H9 (cell line): Measurements from ENCODE around the gene ZNF600. TPM values are rescaled to one million over a fixed set of nuclear protein-coding genes. Genes with fewer than 3 reads are reported as not detected.

Source experiments
- DNase-seq: peaks from one replicate; pipeline ENCODE4 v3.0.0-alpha.2; 2017
- H2AFZ ChIP-seq: one replicate; pipeline ENCODE4 v1.6.1; 2013; ENCODE audit warnings: mild to moderate bottlenecking, low read length, control low read depth, moderate library complexity
- H2AK5ac ChIP-seq: 2 replicates; pipeline ENCODE4 v1.6.1; 2013; ENCODE audit warnings: low read length, control low read depth, mixed read lengths; ENCODE audit not compliant: insufficient read length
- H2BK120ac ChIP-seq: one replicate; pipeline ENCODE4 v1.6.1; 2013; ENCODE audit warnings: low read depth, mild to moderate bottlenecking, low read length, control low read depth, inconsistent platforms; ENCODE audit not compliant: poor library complexity, severe bottlenecking
- H2BK12ac ChIP-seq: 2 replicates; pipeline ENCODE4 v1.6.1; 2013; ENCODE audit warnings: low read length, control low read depth, mixed read lengths, low read depth; ENCODE audit not compliant: insufficient read length
- H2BK15ac ChIP-seq: 2 replicates; pipeline ENCODE4 v1.6.1; 2013; ENCODE audit warnings: low read depth, low read length, control low read depth
- H2BK20ac ChIP-seq: one replicate; pipeline ENCODE4 v1.6.1; 2013; ENCODE audit warnings: low read depth, mild to moderate bottlenecking, low read length, control low read depth, inconsistent platforms; ENCODE audit not compliant: poor library complexity, severe bottlenecking
- H2BK5ac ChIP-seq: 2 replicates; pipeline ENCODE4 v1.6.1; 2013; ENCODE audit warnings: low read length, control low read depth, mixed read lengths; ENCODE audit not compliant: insufficient read length
- H3K14ac ChIP-seq: 2 replicates; pipeline ENCODE4 v1.6.1; 2013; ENCODE audit warnings: low read length, control low read depth; ENCODE audit not compliant: insufficient read depth
- H3K18ac ChIP-seq: 2 replicates; pipeline ENCODE4 v1.6.1; 2013; ENCODE audit warnings: low read depth, mild to moderate bottlenecking, mixed read lengths, low read length, control low read depth; ENCODE audit not compliant: insufficient read length
- H3K23ac ChIP-seq: 2 replicates; pipeline ENCODE4 v1.6.1; 2013; ENCODE audit warnings: low read length, control low read depth, mixed read lengths, low read depth; ENCODE audit not compliant: insufficient read length
- H3K23me2 ChIP-seq: 2 replicates; pipeline ENCODE4 v1.6.1; 2013; ENCODE audit warnings: low read depth, mild to moderate bottlenecking, mixed read lengths, low read length, control low read depth; ENCODE audit not compliant: insufficient read length, poor library complexity, severe bottlenecking
- H3K27ac ChIP-seq: 2 replicates; pipeline ENCODE4 v1.5.1; 2013; ENCODE audit warnings: low read length, control low read depth, mixed read lengths, low read depth; ENCODE audit not compliant: insufficient read length
- H3K27me3 ChIP-seq: 2 replicates; pipeline ENCODE4 v1.6.1; 2013; ENCODE audit warnings: low read length, control low read depth, inconsistent platforms; ENCODE audit not compliant: insufficient read depth
- H3K4ac ChIP-seq: 2 replicates; pipeline ENCODE4 v1.6.1; 2013; ENCODE audit warnings: low read depth, mild to moderate bottlenecking, control low read depth, inconsistent platforms, low read length, moderate library complexity
- H3K4me1 ChIP-seq: 2 replicates; pipeline ENCODE4 v1.6.1; 2013; ENCODE audit warnings: low read length, control low read depth, inconsistent platforms; ENCODE audit not compliant: insufficient read depth
- H3K4me2 ChIP-seq: 2 replicates; pipeline ENCODE4 v1.6.1; 2013; ENCODE audit warnings: low read length, control low read depth, mixed read lengths; ENCODE audit not compliant: insufficient read length, insufficient read depth
- H3K56ac ChIP-seq: 2 replicates; pipeline ENCODE4 v1.6.1; 2013; ENCODE audit warnings: low read depth, mild to moderate bottlenecking, mixed read lengths, low read length, control low read depth; ENCODE audit not compliant: insufficient read length
- H3K79me1 ChIP-seq: 2 replicates; pipeline ENCODE4 v1.6.1; 2013; ENCODE audit warnings: low read depth, mild to moderate bottlenecking, moderate library complexity, low read length, control low read depth, inconsistent platforms; ENCODE audit not compliant: insufficient read depth, poor library complexity, severe bottlenecking
- H3K79me2 ChIP-seq: 2 replicates; pipeline ENCODE4 v1.6.1; 2013; ENCODE audit warnings: low read length, control low read depth, inconsistent platforms; ENCODE audit not compliant: insufficient read depth
- H3K9ac ChIP-seq: 2 replicates; pipeline ENCODE4 v1.6.1; 2013; ENCODE audit warnings: low read length, control low read depth, mixed read lengths; ENCODE audit not compliant: insufficient read length; ENCODE audit errors: extremely low read depth
- H3K9me3 ChIP-seq: one replicate; pipeline ENCODE4 v1.6.1; 2013; ENCODE audit warnings: low read depth, low read length, inconsistent platforms; ENCODE audit not compliant: control insufficient read depth
- H3T11ph ChIP-seq: one replicate; pipeline ENCODE4 v1.6.1; 2013; ENCODE audit warnings: mild to moderate bottlenecking, low read length, control low read depth, inconsistent platforms
- H4K20me1 ChIP-seq: one replicate; pipeline ENCODE4 v1.6.1; 2013; ENCODE audit not compliant: control insufficient read depth, insufficient read length, insufficient read depth
- H4K5ac ChIP-seq: 2 replicates; pipeline ENCODE4 v1.6.1; 2013; ENCODE audit warnings: low read depth, mild to moderate bottlenecking, mixed read lengths, low read length, control low read depth; ENCODE audit not compliant: insufficient read length
- H4K8ac ChIP-seq: replicated peaks from 2 replicates; pipeline ENCODE4 v1.6.1; 2013; ENCODE audit warnings: low read length, control low read depth, mixed read lengths, low read depth; ENCODE audit not compliant: insufficient read length
- H4K91ac ChIP-seq: 2 replicates; pipeline ENCODE4 v1.6.1; 2013; ENCODE audit warnings: low read depth, mild to moderate bottlenecking, moderate library complexity, mixed read lengths, low read length, control low read depth; ENCODE audit not compliant: insufficient read length
- H3K27ac Mint-ChIP-seq, 3 experiments: 2 replicates in 2 of 3; 3 replicates in 1 of 3; pipeline ENCODE4 v1.8.0; 2020 to 2021; ENCODE audit warnings: mixed read lengths in 3 of 3, mild to moderate bottlenecking in 1 of 3, moderate library complexity in 1 of 3
- H3K27me3 Mint-ChIP-seq: 2 replicates; pipeline ENCODE4 v1.8.0; 2021; ENCODE audit warnings: low read depth, mild to moderate bottlenecking, moderate library complexity, mixed read lengths
- H3K36me3 Mint-ChIP-seq, 3 experiments: 2 replicates in 2 of 3; 3 replicates in 1 of 3; pipeline ENCODE4 v1.8.0; 2020 to 2021; ENCODE audit warnings: low read depth in 3 of 3, mixed read lengths in 3 of 3; ENCODE audit not compliant: insufficient read depth in 1 of 3
- H3K4me1 Mint-ChIP-seq, 2 experiments: 2 replicates each; pipeline ENCODE4 v1.8.0; 2020; ENCODE audit warnings: mixed read lengths in 2 of 2
- H3K4me3 Mint-ChIP-seq, 2 experiments: 2 replicates in 1 of 2; 3 replicates in 1 of 2; pipeline ENCODE4 v1.8.0; 2020 to 2021; ENCODE audit warnings: mild to moderate bottlenecking in 2 of 2, mixed read lengths in 2 of 2, moderate library complexity in 1 of 2
- H3K9me3 Mint-ChIP-seq, 2 experiments: 2 replicates in 1 of 2; 3 replicates in 1 of 2; pipeline ENCODE4 v1.8.0; 2020; ENCODE audit warnings: mild to moderate bottlenecking in 2 of 2, mixed read lengths in 2 of 2, moderate library complexity in 1 of 2
- CTCF ChIP-seq: fragments of 200-600 bp; sonication (generic); conservative IDR thresholded peaks from 3 replicates; pipeline ENCODE4 v1.8.0; 2021; ENCODE audit warnings: antibody characterized with exemption, mild to moderate bottlenecking
- WGBS: extraction: QIAGEN DNeasy Blood & Tissue Kit; methylation state at CpG from one replicate; pipeline ENCODE4 v1.1.7; 2013; ENCODE audit warnings: missing lambda C conversion rate, low lambda C conversion rate, mixed read lengths; ENCODE audit not compliant: insufficient read length; ENCODE audit errors: extremely low coverage; 5-methylcytosine and 5-hydroxymethylcytosine counted together
- total RNA-seq: library from RNA; stranded (reverse); gene quantifications from 2 replicates; pipeline ENCODE4 v1.2.1, GENCODE V29; 2021

ZNF600 gene
- total RNA-seq, 1 experiment from 2014 or later, result 9.3 TPM

- Histone ChIP-seq H3K79me1 (no peaks in the 10 kb centered on the region), H3K23me2 (peaks cover 13% of the 10 kb centered on the region), H4K20me1 (no peaks in the 10 kb centered on the region), H2BK120ac (no peak overlapping the region), H4K91ac (no peak overlapping the region), H2BK20ac (no peak overlapping the region), H2AFZ (no peak overlapping the region), H3K27ac (no peak overlapping the region), H3K14ac (peak overlapping the region; percentile 71; the same call in 1 of the 2 replicates), H3K27me3 (no peaks in the 10 kb centered on the region; the same call in 1 of the 2 replicates), H4K5ac (no peak overlapping the region), H2BK15ac (no peak overlapping the region), H2BK12ac (no peak overlapping the region), H4K8ac (no peak overlapping the region), H3K56ac (no peak overlapping the region), H3K18ac (no peak overlapping the region), H2BK5ac (no peak overlapping the region), H3K9me3 (no peaks in the 10 kb centered on the region), H3K4ac (no peak overlapping the region), H2AK5ac (no peak overlapping the region), H3K4me2 (peak overlapping the region; percentile 84), H3K4me1 (no peaks in the 10 kb centered on the region), H3K9ac (peak overlapping the region; percentile 20), H3K79me2 (no peaks in the 10 kb centered on the region), H3T11ph (no peak overlapping the region), H3K23ac (no peak overlapping the region)
- peak overlapping the region in 1 of 3 experiments; percentile 34; a peak in 1 of 7 replicates for H3K27ac Mint-ChIP-seq
- peak overlapping the region; percentile 87 to 92 for H3K4me3 Mint-ChIP-seq
- no CpG with 5 or more reads among the region's 23 CpGs for WGBS
- peaks cover 0 to 2% (median 0%) of the 10 kb centered on the region in 3 experiments; a peak in 2 of 7 replicates for H3K36me3 Mint-ChIP-seq
- no peak for DNase-seq
- TF ChIP-seq CTCF, result no peak
- peaks cover 0 to 7% of the 10 kb centered on the region in 2 experiments; a peak in 3 of 5 replicates for H3K9me3 Mint-ChIP-seq
- peaks cover 12 to 15% of the 10 kb centered on the region in 2 experiments for H3K4me1 Mint-ChIP-seq
- H3K27me3 Mint-ChIP-seq, result peaks cover 44% of the 10 kb centered on the region
Measured at GRCh38 chr19:52786078-52786463, 520 bp downstream of the ZNF600 start.
